Suprapubic skin (tissue), 3 donors: ENCODE results near the gene GOT1.

Source experiments
- EP300 ChIP-seq: sonication (generic); formaldehyde crosslinking; IDR thresholded peaks from one replicate; pipeline ENCODE4 v1.6.1; 2017; ENCODE audit warnings: antibody characterized with exemption
- POLR2A ChIP-seq, 2 donors: fragments of 450-650 bp; IDR thresholded peaks; one replicate each; pipeline ENCODE4 v1.6.1; 2017; ENCODE audit warnings: antibody characterized with exemption in 2 of 2, mild to moderate bottlenecking in 2 of 2, moderate library complexity in 2 of 2
- TF ChIP-seq, protein P1 (sequence below), 2 donors: fragments of 200-600 bp in 1 of 2; fragments of 450-650 bp in 1 of 2; sonication (generic) in 1 of 2; IDR thresholded peaks; one replicate each; pipeline ENCODE4 v1.5.1; 2016 to 2019; ENCODE audit warnings: antibody characterized with exemption in 2 of 2, mild to moderate bottlenecking in 1 of 2, moderate library complexity in 1 of 2

DNA sequence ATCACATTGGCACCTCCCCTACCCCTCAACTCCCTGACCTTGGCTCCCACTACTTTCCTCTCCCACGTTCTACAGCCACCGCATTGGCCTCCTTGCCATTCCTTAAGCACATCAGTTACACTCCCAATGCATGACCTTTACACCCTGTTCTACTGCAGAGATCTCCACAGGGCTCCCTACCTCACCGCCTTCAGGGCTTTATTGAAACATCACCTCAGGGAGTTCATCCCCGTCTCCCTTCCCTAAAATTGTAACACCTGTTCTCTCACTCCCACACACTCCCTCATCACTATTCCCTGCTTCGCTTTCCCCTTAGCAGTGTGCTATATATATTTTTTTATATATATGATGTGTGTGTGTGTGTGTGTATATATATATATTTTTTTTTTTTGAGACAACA is 82.8 kb downstream of the GOT1 start:
- TF ChIP-seq, protein P1, sequence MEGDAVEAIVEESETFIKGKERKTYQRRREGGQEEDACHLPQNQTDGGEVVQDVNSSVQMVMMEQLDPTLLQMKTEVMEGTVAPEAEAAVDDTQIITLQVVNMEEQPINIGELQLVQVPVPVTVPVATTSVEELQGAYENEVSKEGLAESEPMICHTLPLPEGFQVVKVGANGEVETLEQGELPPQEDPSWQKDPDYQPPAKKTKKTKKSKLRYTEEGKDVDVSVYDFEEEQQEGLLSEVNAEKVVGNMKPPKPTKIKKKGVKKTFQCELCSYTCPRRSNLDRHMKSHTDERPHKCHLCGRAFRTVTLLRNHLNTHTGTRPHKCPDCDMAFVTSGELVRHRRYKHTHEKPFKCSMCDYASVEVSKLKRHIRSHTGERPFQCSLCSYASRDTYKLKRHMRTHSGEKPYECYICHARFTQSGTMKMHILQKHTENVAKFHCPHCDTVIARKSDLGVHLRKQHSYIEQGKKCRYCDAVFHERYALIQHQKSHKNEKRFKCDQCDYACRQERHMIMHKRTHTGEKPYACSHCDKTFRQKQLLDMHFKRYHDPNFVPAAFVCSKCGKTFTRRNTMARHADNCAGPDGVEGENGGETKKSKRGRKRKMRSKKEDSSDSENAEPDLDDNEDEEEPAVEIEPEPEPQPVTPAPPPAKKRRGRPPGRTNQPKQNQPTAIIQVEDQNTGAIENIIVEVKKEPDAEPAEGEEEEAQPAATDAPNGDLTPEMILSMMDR (IDR thresholded peaks at IDR 0.05), result no peak
- no peak for TF ChIP-seq POLR2A (IDR thresholded peaks at IDR 0.05)
- TF ChIP-seq EP300, result no peak
